GM12878 (cell line): ENCODE results near the gene ZDHHC11.

Experiments
- ASH2L ChIP-seq: fragments of 300-600, 200-600 bp; sonication (generic); IDR thresholded peaks from 2 replicates; pipeline ENCODE4 v1.6.1; 2017; ENCODE audit warnings: low read depth, mild to moderate bottlenecking, borderline replicate concordance
- FOXK2 ChIP-seq: fragments of 450-650 bp; IDR thresholded peaks from 2 replicates; pipeline ENCODE4 v1.6.1; 2017; ENCODE audit warnings: mild to moderate bottlenecking, moderate library complexity
- MTA2 ChIP-seq: fragments of 450-650 bp; IDR thresholded peaks from 2 replicates; pipeline ENCODE4 v1.6.1; 2016; ENCODE audit warnings: low read depth, mild to moderate bottlenecking, moderate library complexity
- POLR2A ChIP-seq: IDR thresholded peaks from 2 replicates; pipeline ENCODE4 v1.6.1; 2011; ENCODE audit warnings: low read depth, mild to moderate bottlenecking, low read length
- POLR2AphosphoS5 ChIP-seq: IDR thresholded peaks from 2 replicates; pipeline ENCODE4 v1.6.1; 2011; ENCODE audit warnings: mild to moderate bottlenecking, low read length, inconsistent platforms
- RFX5 ChIP-seq: IDR thresholded peaks from 2 replicates; pipeline ENCODE4 v1.6.1; 2011; ENCODE audit warnings: low read depth, low read length, improper control_type of control experiment
- YY1 ChIP-seq: IDR thresholded peaks from 2 replicates; pipeline ENCODE4 v1.6.1; 2011; ENCODE audit warnings: low read depth, mild to moderate bottlenecking, low read length
- ZBED1 ChIP-seq: IDR thresholded peaks from 2 replicates; pipeline ENCODE4 v1.6.1; 2016; ENCODE audit warnings: borderline replicate concordance
- TF ChIP-seq, protein P1 (sequence below), 3 experiments: IDR thresholded peaks in 2 of 3; conservative IDR thresholded peaks in 1 of 3; 2 replicates each; pipeline ENCODE4 v1.5.1; 2011; ENCODE audit warnings: low read depth in 3 of 3, low read length in 3 of 3, mild to moderate bottlenecking in 3 of 3, control low read depth in 2 of 3, moderate library complexity in 2 of 3, inconsistent platforms in 1 of 3, mixed read lengths in 1 of 3; ENCODE audit not compliant: control insufficient read depth in 2 of 3, insufficient read depth in 1 of 3; ENCODE audit errors: extremely low read depth in 1 of 3
- TF ChIP-seq, protein P2 (sequence below): IDR thresholded peaks from 2 replicates; pipeline ENCODE4 v1.6.1; 2012; ENCODE audit warnings: low read length, inconsistent platforms

DNA sequence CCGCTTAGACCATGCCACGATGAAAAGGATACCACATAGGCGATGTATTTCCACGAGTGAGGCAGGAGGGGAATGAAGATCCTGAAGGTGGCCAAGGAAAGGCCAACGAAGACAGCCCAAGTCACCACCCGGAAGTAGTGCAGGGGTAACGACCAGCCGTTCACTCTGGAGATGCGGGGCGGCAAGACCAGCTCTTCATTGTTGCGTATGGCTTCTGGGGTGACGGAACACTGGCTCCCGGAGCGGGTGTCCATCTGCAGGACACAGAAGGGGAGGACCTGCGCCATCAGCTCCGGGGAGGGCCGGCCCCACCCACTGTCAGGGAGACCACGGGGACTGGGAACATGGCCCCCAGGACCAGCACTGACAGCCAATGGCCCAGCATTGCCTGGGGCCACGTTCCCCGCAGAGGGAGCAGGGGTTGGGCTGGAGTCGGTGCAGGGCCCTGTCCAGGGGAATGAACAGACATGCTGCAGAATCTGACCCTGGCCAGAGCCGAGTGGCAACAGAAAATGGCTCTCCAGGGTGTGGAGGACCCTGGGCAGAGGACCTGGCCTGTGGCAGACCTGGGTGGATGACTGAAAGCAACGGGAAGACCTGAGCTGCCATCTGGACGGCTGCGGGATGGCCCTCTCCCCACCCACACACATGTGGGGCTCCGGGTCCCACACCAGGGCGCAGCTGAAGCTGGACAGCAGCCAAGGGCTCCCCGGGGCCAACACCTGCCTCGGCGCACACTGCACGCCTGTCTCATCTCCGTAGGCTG lies 83.9 kb downstream of the ZDHHC11 start:
- TF ChIP-seq, protein P1, sequence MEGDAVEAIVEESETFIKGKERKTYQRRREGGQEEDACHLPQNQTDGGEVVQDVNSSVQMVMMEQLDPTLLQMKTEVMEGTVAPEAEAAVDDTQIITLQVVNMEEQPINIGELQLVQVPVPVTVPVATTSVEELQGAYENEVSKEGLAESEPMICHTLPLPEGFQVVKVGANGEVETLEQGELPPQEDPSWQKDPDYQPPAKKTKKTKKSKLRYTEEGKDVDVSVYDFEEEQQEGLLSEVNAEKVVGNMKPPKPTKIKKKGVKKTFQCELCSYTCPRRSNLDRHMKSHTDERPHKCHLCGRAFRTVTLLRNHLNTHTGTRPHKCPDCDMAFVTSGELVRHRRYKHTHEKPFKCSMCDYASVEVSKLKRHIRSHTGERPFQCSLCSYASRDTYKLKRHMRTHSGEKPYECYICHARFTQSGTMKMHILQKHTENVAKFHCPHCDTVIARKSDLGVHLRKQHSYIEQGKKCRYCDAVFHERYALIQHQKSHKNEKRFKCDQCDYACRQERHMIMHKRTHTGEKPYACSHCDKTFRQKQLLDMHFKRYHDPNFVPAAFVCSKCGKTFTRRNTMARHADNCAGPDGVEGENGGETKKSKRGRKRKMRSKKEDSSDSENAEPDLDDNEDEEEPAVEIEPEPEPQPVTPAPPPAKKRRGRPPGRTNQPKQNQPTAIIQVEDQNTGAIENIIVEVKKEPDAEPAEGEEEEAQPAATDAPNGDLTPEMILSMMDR (IDR thresholded peaks at IDR 0.05 in 2 of 3, conservative IDR thresholded peaks at IDR 0.05 in 1 of 3; ENCODE audit: control insufficient read depth in 2 of 3, extremely low read depth in 1 of 3, insufficient read depth in 1 of 3, low read depth in 3 of 3, low read length in 3 of 3), result no peak
- no peak for TF ChIP-seq POLR2AphosphoS5
- no peak for TF ChIP-seq RFX5
- TF ChIP-seq, protein P2, sequence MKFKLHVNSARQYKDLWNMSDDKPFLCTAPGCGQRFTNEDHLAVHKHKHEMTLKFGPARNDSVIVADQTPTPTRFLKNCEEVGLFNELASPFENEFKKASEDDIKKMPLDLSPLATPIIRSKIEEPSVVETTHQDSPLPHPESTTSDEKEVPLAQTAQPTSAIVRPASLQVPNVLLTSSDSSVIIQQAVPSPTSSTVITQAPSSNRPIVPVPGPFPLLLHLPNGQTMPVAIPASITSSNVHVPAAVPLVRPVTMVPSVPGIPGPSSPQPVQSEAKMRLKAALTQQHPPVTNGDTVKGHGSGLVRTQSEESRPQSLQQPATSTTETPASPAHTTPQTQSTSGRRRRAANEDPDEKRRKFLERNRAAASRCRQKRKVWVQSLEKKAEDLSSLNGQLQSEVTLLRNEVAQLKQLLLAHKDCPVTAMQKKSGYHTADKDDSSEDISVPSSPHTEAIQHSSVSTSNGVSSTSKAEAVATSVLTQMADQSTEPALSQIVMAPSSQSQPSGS, result no peak
- TF ChIP-seq FOXK2, result no peak
- TF ChIP-seq ZBED1, result no peak
- TF ChIP-seq YY1, result no peak
- TF ChIP-seq POLR2A, result no peak
- no peak for TF ChIP-seq MTA2
- no peak for TF ChIP-seq ASH2L
